Activated T-cell treated with anti-CD3 and anti-CD28 coated beads, Interleukin-2, amount 50 U/mL, for 72 hours (primary cell): ENCODE results near the gene XYLT1. TPM values are rescaled to one million over a fixed set of nuclear protein-coding genes. Genes with fewer than 3 reads are reported as not detected.

Experiments
- ATAC-seq, 2 donors: fragments of 150-1000 bp; cut with Tn5 transposase; replicated peaks in 1 of 2; 2 replicates each; pipeline ENCODE4 v1.10.0; 2021; ENCODE audit warnings: moderate library complexity in 2 of 2, mild to moderate bottlenecking in 1 of 2
- DNase-seq, 2 donors: peaks; one replicate each; pipeline ENCODE4 v3.0.0; 2021 to 2022; ENCODE audit warnings: mixed read lengths in 1 of 2
- H3K27ac Mint-ChIP-seq: one replicate; pipeline ENCODE4 v1.8.0; 2022; ENCODE audit warnings: mild to moderate bottlenecking, moderate library complexity, mixed read lengths
- H3K27me3 Mint-ChIP-seq: one replicate; pipeline ENCODE4 v1.8.0; 2022; ENCODE audit warnings: low read depth, mixed read lengths
- H3K36me3 Mint-ChIP-seq, 2 donors: one replicate each; pipeline ENCODE4 v1.8.0; 2022; ENCODE audit warnings: mixed read lengths in 2 of 2, mild to moderate bottlenecking in 1 of 2; ENCODE audit not compliant: insufficient read depth in 2 of 2
- H3K4me1 Mint-ChIP-seq: one replicate; pipeline ENCODE4 v1.8.0; 2022; ENCODE audit warnings: low read depth, mixed read lengths
- H3K4me3 Mint-ChIP-seq, 2 donors: one replicate each; pipeline ENCODE4 v1.8.0; 2022; ENCODE audit warnings: mild to moderate bottlenecking in 2 of 2, mixed read lengths in 2 of 2, moderate library complexity in 2 of 2
- H3K9me3 Mint-ChIP-seq, 2 donors: one replicate each; pipeline ENCODE4 v1.8.0; 2022; ENCODE audit warnings: mixed read lengths in 2 of 2
- total RNA-seq, 2 donors: library from RNA; stranded (reverse); gene quantifications; one replicate each; pipeline ENCODE4 v1.2.3, GENCODE V29; 2022

XYLT1 gene
- total RNA-seq, 2 donors from 2014 or later = 17.1 to 17.9 TPM

- Mint-ChIP-seq H3K27me3 (no peaks in the 10 kb centered on the region), H3K4me1 (no peaks in the 10 kb centered on the region), H3K36me3 (no peaks in the 10 kb centered on the region), H3K4me3 (no peak overlapping the region), H3K27ac (no peak overlapping the region), H3K9me3 (no peaks in the 10 kb centered on the region)
- ATAC-seq (no peak), DNase-seq (no peak)
Measured at GRCh38 chr16:17160285-17160853, 310.4 kb downstream of the XYLT1 start.

GRCh38 chr16:17159617-17160016 lies 311.1 kb downstream of the XYLT1 start:
- Mint-ChIP-seq H3K9me3 (no peaks in the 10 kb centered on the region), H3K4me1 (no peaks in the 10 kb centered on the region), H3K36me3 (no peaks in the 10 kb centered on the region), H3K27me3 (no peaks in the 10 kb centered on the region), H3K4me3 (no peak overlapping the region), H3K27ac (no peak overlapping the region)
- DNase-seq (no peak), ATAC-seq (no peak)

DNA sequence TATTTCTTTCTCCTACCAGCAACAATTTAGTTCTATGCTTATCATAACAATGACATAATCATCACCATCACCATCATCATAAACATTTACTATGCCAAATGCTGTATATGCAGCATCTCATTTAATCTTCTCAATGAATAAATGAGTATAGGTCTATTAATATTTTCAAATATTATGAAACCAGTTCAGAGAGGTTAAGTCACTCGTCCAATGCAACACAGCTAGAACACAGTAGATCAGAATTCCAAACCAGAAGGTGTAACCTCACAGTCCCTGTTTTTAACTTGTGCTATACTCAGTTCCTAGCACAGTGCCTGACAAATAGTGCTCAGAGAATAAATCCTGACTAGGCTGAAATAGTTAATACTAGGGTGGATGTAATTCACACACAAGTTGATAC lies 314.8 kb downstream of the XYLT1 start:
- no peaks in the 10 kb centered on the region for H3K27me3 Mint-ChIP-seq
- DNase-seq (no peak), ATAC-seq (no peak)
- H3K9me3 Mint-ChIP-seq = no peaks in the 10 kb centered on the region
- H3K4me1 Mint-ChIP-seq = no peaks in the 10 kb centered on the region
- H3K36me3 Mint-ChIP-seq = no peaks in the 10 kb centered on the region
- H3K27ac Mint-ChIP-seq = no peak overlapping the region
- H3K4me3 Mint-ChIP-seq = no peak overlapping the region

GRCh38 chr16:17155485-17155884 lies 315.3 kb downstream of the XYLT1 start:
- H3K4me3 Mint-ChIP-seq = no peak overlapping the region
- no peak for DNase-seq
- no peaks in the 10 kb centered on the region for H3K27me3 Mint-ChIP-seq
- no peaks in the 10 kb centered on the region for H3K36me3 Mint-ChIP-seq
- no peaks in the 10 kb centered on the region for H3K9me3 Mint-ChIP-seq
- no peak for ATAC-seq
- no peaks in the 10 kb centered on the region for H3K4me1 Mint-ChIP-seq
- H3K27ac Mint-ChIP-seq = no peak overlapping the region

DNA sequence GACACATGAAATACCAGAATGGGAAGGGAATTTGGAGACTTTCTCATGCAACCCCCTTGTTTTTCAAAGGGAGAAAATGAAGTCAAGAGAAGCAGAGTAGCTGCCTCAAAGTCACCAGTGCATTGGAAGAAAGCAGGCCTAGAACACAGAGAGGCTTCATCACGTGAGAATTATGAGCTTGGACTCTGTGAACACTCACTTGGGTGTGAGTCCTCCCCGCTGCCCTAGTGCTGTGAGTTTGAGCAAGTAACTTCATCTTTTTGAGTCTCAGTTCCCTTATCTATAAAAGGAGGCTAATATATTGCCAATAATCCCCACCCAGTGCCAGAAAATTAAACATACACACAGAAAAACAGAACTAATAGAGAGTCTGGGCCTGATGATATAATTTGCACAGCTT lies 315.8 kb downstream of the XYLT1 start:
- DNase-seq (no peak), ATAC-seq (no peak)
- Mint-ChIP-seq H3K36me3 (no peaks in the 10 kb centered on the region), H3K27me3 (no peaks in the 10 kb centered on the region), H3K4me3 (no peak overlapping the region), H3K9me3 (no peaks in the 10 kb centered on the region), H3K4me1 (no peaks in the 10 kb centered on the region), H3K27ac (no peak overlapping the region)

- no peaks in the 10 kb centered on the region for H3K4me1 Mint-ChIP-seq
- H3K36me3 Mint-ChIP-seq = no peaks in the 10 kb centered on the region
- H3K9me3 Mint-ChIP-seq = no peaks in the 10 kb centered on the region
- no peak overlapping the region for H3K27ac Mint-ChIP-seq
- no peak for DNase-seq
- H3K27me3 Mint-ChIP-seq = no peaks in the 10 kb centered on the region
- no peak overlapping the region for H3K4me3 Mint-ChIP-seq
- no peak for ATAC-seq
Measured at GRCh38 chr16:17152311-17152710, 318.4 kb downstream of the XYLT1 start.

GRCh38 chr16:17151335-17151734 lies 319.4 kb downstream of the XYLT1 start:
- no peaks in the 10 kb centered on the region for H3K27me3 Mint-ChIP-seq
- no peaks in the 10 kb centered on the region for H3K9me3 Mint-ChIP-seq
- no peaks in the 10 kb centered on the region for H3K36me3 Mint-ChIP-seq
- DNase-seq (no peak), ATAC-seq (no peak)
- no peak overlapping the region for H3K4me3 Mint-ChIP-seq
- H3K27ac Mint-ChIP-seq = no peak overlapping the region
- H3K4me1 Mint-ChIP-seq = no peaks in the 10 kb centered on the region

DNA sequence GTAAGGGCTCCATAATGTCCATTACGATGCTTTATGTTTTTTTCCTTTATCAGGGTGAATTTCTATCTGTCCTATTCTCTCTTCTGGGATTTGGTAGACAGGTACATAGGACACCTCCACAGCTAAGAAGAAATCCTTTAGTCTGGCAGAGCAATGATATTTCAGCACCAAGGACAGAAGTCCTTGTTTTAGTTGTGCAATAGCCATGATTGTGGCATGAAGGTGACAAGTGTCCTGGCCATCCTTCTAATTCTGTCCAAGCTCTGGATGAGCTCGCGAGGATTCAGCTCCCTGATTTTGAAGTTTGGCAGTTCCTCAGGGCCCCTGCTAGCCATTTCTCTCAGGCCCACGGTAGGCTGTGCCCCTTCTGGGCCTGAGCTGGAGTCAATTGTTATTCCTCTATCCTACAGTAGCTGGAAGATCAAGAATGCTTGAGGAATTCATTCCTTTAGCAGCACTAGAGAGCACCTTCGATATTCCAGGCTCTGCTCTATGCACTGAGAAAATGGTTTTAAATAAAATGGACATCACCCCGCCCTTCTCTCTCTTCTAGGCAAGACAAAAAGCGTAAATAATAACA lies 320.8 kb downstream of the XYLT1 start:
- Mint-ChIP-seq H3K27ac (no peak overlapping the region), H3K9me3 (no peaks in the 10 kb centered on the region), H3K27me3 (no peaks in the 10 kb centered on the region), H3K36me3 (no peaks in the 10 kb centered on the region), H3K4me1 (no peaks in the 10 kb centered on the region), H3K4me3 (no peak overlapping the region)
- ATAC-seq = no peak
- no peak for DNase-seq

GRCh38 chr16:17147942-17148341 lies 322.8 kb downstream of the XYLT1 start:
- no peaks in the 10 kb centered on the region for H3K4me1 Mint-ChIP-seq
- H3K4me3 Mint-ChIP-seq = no peak overlapping the region
- peak overlapping the region; percentile 34 for H3K27ac Mint-ChIP-seq
- H3K27me3 Mint-ChIP-seq = no peaks in the 10 kb centered on the region
- no peak for DNase-seq
- ATAC-seq = no peak
- no peaks in the 10 kb centered on the region for H3K9me3 Mint-ChIP-seq
- H3K36me3 Mint-ChIP-seq = no peaks in the 10 kb centered on the region

GRCh38 chr16:17145029-17145428 lies 325.7 kb downstream of the XYLT1 start:
- Mint-ChIP-seq H3K4me1 (no peaks in the 10 kb centered on the region), H3K27me3 (no peaks in the 10 kb centered on the region), H3K36me3 (peaks cover 0 to 1% of the 10 kb centered on the region in 2 donors), H3K9me3 (no peaks in the 10 kb centered on the region), H3K4me3 (no peak overlapping the region), H3K27ac (no peak overlapping the region)
- DNase-seq (no peak), ATAC-seq (no peak)

DNA sequence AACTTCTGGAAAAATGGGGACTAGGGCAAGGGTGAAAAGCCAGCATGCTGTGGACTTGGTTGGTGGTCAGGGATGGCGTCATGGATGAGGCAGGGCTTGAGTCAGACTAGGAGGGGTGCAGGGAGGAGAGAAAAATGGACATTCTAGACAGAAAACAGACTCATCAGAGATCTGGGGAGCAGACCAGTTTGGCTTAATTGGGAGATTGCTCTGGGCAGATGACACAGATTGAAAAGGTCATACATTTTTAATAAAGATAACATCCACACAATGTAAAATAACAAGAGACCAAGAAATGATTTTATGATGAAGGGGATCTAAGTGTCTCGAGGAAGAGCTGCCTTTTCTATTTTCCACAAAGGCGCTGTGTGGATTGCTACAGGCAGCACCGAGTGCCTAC lies 326.3 kb downstream of the XYLT1 start:
- Mint-ChIP-seq H3K27me3 (no peaks in the 10 kb centered on the region), H3K4me3 (no peak overlapping the region), H3K27ac (no peak overlapping the region), H3K4me1 (no peaks in the 10 kb centered on the region), H3K9me3 (no peaks in the 10 kb centered on the region), H3K36me3 (peaks cover 0 to 1% of the 10 kb centered on the region in 2 donors)
- DNase-seq = no peak
- ATAC-seq = no peak

DNA sequence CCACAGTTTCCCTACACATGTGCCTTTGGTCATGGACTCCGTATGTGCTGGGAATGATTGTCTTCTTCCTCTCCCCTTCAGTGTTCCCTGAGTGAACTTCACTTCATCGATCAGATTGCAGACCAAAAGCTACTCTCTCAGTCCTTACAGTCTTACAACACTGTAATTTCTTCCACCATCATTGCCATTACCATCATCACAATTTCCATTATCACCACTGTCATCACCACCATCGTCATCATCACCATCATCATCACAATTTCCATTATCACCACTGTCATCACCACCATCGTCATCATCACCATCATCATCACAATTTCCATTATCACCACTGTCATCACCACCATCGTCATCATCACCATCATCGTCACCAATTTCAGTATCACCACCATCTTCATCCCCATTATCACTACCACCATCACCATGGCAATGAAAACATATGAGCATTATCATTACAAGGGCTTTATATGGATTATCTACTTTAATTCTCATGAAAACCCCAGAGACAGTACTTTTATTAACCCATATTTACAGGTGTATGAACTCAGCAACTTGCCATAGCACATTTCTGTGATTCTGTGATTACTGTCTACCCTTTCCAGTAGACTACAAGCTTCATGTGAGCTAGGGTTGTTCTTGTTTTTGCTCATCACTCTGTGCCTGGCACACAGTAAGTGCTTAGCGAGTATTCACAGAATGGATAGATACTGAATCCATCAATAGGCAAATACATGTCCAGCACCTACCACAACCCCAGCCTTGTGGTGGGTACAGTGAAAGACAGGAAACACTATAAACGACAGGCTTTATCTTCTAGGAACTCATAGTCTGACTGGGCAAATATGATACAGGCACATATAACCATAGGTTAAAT lies 327.0 kb downstream of the XYLT1 start:
- Mint-ChIP-seq H3K9me3 (no peaks in the 10 kb centered on the region), H3K36me3 (peaks cover 0 to 1% of the 10 kb centered on the region in 2 donors), H3K4me3 (no peak overlapping the region), H3K27me3 (no peaks in the 10 kb centered on the region), H3K4me1 (no peaks in the 10 kb centered on the region), H3K27ac (no peak overlapping the region)
- no peak for DNase-seq
- peak; percentile 58 to 71 for ATAC-seq

GRCh38 chr16:17138801-17139200 lies 332.0 kb downstream of the XYLT1 start:
- H3K9me3 Mint-ChIP-seq = no peaks in the 10 kb centered on the region
- H3K27ac Mint-ChIP-seq = no peak overlapping the region
- H3K36me3 Mint-ChIP-seq = peaks cover 0 to 4% of the 10 kb centered on the region in 2 donors
- no peak overlapping the region for H3K4me3 Mint-ChIP-seq
- H3K4me1 Mint-ChIP-seq = no peaks in the 10 kb centered on the region
- DNase-seq (no peak), ATAC-seq (no peak)
- no peaks in the 10 kb centered on the region for H3K27me3 Mint-ChIP-seq
